Muscle of back (tissue), 11 donors: Measurements from ENCODE around the gene LAMA4. TPM values are rescaled to one million over a fixed set of nuclear protein-coding genes. Genes with fewer than 3 reads are reported as not detected.

ENCODE experiments used
- DNase-seq, 3 donors: peaks; one replicate each; pipeline versions ENCODE4 v3.0.0 to v3.0.0-alpha.2; 2013
- polyA plus RNA-seq, 10 donors: library from polyadenylated mRNA; unstranded; fragments of 120-200 nt; gene quantifications; one replicate each; pipeline ENCODE4 v1.2.1, GENCODE V29; 2013; ENCODE audit not compliant: insufficient read length in 10 of 10

LAMA4 gene
- polyA plus RNA-seq, 10 donors = 141 to 228 (median 158) TPM

DNA sequence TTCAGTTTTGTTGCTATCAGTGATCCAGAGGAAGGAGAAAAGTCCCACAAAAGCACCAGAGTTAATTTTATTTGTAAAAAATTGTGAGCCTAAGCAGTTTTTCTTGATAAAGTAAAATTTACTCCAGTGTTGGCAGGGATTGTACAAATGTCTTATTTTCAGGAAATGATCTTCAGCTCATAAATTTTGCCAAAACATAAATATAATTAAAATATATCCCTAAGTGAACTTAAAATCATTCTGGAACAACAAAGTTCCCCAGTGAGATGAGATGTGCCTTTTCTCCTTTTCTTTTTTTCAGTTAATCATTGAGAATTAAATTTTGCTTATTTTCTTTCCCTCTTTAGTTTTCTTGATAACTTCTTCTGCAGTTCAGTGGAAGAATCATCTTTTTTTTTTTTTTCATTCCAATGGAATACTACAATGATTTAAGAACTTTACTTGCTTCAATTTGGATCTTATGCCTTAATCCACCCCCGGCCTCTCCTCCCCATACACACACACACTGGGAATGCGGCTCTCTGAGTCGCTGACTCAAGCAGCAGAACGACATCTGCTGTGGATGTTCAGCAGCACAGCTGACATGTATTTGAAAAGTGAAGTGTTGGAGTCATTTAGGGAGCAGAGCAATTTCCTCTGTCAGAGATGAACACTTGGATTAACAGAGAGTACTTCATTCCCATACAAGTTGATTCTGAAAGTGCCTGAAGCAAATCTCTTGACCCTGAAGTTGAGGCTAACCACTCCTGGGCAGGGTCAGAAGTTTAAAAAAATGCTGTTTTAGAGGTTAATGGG is 27.7 kb upstream of the LAMA4 start:
- peak; percentile 88 to 95 (median 91) for DNase-seq

- peak in 1 of 3 donors; percentile 89 for DNase-seq
Measured at GRCh38 chr6:112279031-112279935, 24.9 kb upstream of the LAMA4 start.

GRCh38 chr6:112275365-112275764 is 21.0 kb upstream of the LAMA4 start:
- DNase-seq = no peak

GRCh38 chr6:112274774-112275173 is 20.4 kb upstream of the LAMA4 start:
- DNase-seq = no peak

DNA sequence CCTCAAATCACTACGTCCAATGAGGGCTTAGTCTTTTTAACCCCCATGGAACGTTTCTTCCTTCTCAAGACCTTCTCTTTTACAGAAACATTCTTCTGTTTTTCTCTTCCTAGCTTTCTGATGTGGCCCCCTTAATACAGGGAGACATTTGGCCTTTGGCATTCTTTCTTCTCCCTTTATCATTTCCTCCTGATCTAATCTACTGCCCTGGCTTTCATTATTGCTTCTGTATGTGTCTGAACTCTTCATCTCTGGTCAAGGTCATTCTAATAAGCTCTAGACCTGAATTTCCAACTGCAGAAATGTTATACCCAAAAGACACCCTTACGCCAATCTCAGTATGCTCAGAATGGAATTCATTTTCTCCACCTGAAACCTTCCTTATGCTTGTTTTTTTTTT is 18.4 kb upstream of the LAMA4 start:
- DNase-seq = no peak

DNA sequence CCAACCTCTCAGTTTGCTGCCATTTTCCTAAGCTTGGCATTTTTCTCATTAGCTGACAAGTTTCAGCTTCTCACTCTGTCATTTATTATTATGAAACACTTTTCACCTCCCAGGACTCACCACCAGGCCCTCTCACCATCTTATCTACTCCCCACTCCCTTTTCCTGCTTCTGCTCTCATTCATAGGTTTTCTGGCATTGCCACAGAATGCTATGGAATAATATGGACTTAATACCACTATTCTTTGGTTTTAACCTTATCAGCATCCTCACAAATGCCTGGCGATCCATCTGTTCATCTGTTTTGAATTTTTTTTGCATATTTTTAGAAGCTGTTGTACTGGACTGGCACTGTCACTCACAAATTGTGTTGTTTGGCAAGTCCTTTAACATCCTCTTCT is 16.4 kb upstream of the LAMA4 start:
- DNase-seq = no peak

DNA sequence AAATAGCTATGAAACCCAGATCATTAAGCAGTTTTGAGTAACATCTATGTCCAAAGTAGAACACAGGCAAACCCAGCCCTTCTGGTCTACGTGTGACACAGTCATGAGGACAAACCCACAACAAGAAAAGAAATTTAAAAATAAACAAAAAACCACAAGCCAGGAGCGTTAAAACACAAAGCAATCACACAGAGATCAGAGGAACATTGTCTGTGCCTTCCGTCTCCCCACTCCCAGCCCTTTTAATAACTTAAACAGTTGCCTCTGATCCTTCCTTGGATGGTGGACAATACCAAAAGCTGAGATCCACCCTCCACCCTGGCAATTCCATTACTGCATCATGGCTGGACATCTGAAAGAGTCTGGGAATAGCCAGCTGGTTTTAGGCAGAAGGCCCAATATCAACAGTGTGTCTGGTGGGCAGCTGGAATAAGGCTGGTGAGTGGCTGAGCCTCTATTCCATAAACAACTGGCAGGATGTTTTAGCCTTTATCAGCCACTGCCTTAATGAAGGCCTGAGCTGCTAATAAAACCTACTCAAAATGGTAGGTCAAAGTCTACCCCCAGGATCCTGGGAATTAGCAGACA is 15.7 kb upstream of the LAMA4 start:
- no peak for DNase-seq

DNA sequence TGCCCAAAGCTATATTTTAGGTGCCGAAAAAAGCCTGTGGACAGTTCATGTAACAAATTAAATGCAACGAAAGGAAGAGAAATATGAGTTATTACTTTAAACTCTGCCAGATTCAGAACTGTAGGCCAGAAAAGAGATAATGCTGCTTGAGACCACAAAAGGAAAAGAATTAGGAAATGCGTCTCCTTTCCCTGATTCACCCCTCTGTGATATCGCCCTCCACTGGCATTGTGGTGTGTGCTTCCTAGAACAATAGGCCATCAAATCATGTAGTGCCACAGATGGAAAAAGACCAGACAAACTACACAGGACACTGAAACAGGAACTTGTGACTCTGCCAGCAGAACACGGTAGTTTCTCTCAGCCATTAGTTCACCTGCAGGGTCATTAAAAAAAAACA is 14.7 kb upstream of the LAMA4 start:
- no peak for DNase-seq

GRCh38 chr6:112268654-112269053 is 14.3 kb upstream of the LAMA4 start:
- DNase-seq = peak in 1 of 3 donors; percentile 70

GRCh38 chr6:112268019-112268418 is 13.7 kb upstream of the LAMA4 start:
- DNase-seq = no peak

DNA sequence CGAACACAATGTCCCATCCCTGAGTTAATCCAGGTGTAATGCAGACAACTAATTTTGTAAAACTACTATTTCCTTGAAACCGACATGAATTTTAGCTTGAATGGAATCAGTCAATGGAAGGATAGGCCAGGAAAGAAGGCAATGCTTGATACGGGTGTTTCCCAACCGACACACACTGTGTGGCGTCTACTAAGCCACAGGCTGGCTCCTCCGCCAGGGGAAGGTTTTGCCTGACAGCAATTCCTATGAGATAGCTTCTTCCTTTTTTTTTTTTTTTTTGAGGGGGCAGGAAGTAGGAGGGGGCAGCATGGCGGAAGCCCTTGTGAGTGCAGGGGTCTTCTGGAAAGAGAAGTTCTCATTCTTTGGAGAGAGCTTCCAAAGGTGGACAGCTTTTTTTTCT is 12.0 kb upstream of the LAMA4 start:
- no peak for DNase-seq

- DNase-seq = no peak
Measured at GRCh38 chr6:112259337-112259675, 4.9 kb upstream of the LAMA4 start.

GRCh38 chr6:112258642-112259336 is 4.4 kb upstream of the LAMA4 start:
- DNase-seq = no peak

DNA sequence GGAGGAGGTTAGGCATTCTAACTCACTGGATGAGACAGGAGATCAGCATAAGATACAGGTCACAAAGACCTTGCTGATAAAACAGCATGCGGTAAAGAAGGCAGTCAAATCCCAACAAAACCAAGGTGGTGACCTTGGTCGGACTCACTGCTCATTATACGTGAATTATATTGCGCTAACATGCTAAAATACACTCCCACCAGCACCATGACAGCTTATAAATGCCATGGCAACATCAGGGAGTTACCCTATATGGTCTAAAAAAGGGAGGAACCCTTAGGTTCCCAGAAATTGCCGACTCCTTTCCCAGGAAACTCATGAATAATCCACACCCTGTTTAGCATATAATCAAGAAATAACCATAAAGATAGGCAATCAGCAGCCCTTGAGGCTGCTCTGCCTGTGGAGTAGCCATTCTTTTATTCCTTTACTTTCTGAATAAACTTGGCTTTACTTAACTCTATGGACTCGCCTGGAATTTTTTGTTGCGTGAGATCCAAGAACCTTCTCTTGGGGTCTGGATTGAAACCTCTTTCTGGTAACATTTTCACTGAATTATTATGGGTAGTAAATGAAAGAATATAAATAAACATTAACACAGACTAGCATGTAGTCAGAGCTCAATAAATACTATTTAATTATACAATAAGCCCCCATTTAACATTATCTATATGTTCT is 3.0 kb upstream of the LAMA4 start:
- peak in 1 of 3 donors; percentile 74 for DNase-seq

DNA sequence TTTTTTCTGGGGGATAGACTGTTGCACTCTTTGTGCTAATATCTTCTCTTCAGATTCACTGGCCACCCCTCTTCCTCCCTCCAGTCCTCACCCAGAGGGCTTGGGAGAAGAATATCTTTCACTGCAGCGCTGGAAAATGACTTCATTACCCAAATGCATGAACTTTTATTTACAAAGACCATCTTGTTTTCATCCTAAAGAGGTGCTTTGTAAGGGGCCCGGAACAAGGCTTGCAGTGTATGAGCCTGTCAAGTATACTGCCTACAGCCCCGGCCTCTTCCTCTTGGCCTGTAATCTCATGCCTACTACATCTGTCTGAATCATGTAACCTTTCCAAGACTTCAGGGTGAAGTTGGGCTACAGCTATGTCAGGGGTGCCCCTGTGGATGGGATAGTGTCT is 554 bp upstream of the LAMA4 start:
- DNase-seq = no peak

- DNase-seq = peak in 1 of 3 donors; percentile 80
Measured at GRCh38 chr6:112253498-112253840, 898 bp downstream of the LAMA4 start.

- DNase-seq = peak in 1 of 3 donors; percentile 77
Measured at GRCh38 chr6:112252571-112253497, 1.5 kb downstream of the LAMA4 start.

- DNase-seq = peak; percentile 75 to 95 (median 90)
Measured at GRCh38 chr6:112251171-112251875, 3.0 kb downstream of the LAMA4 start.

DNA sequence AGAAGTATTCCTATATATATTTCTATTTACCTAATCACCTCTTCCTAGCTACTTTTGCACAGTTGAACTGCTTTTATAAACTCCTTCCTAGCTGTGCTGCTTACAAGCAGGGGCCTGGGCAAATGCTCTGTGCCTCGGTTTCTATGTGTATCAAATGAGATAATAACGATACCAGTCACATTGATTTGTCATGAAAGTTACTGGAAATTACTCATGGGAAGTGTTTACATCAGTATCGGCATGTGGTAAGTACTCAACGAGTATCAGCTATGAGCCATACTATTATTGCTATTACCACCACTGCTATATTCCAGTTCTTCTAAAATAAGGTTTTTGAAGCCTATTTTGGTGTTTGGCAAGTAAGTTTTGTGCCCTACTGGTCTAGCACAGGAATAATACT is 4.9 kb downstream of the LAMA4 start:
- no peak for DNase-seq

DNA sequence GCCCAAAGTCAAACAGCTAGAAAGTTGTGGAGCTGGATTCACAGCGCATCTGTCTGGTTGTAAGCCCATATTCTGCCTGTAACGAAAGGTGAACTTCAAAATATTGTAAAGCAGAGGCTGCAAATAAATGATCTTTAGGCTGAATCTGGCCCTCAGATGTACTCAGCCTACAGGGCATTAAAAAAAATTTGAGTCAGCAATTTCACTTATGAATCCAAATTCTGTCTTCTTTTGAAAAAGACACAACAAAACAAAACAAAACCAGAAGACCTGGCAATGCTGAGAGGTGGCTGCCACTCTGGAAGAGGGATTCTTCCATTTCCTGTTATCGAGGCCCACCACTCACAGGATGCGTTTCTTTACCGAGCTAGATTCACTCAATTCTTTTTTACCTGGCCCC is 7.1 kb downstream of the LAMA4 start:
- no peak for DNase-seq
